GM19438 (cell line): ENCODE data around the gene TSHZ2.
"Not testable (repeated sequence)": the region's sequence is repeated elsewhere in the genome, so short reads cannot be mapped to it uniquely, and the experiment has no call there.

Experiments
- ATAC-seq: cut with Tn5 transposase; IDR thresholded peaks from one replicate; pipeline ENCODE4 v1.9.1; 2021; ENCODE audit warnings: low read depth; ENCODE audit not compliant: unreplicated experiment

The TSHZ2 gene

GRCh38 chr20:53296025-53296424 lies 323.9 kb downstream of the TSHZ2 start:
- no peak for ATAC-seq

- no peak for ATAC-seq
Measured at GRCh38 chr20:53296451-53297153, 324.4 kb downstream of the TSHZ2 start.

- ATAC-seq = no peak
Measured at GRCh38 chr20:53297154-53297529, 325.0 kb downstream of the TSHZ2 start.

- ATAC-seq = no peak
Measured at GRCh38 chr20:53298260-53298659, 326.1 kb downstream of the TSHZ2 start.

- ATAC-seq = no peak
Measured at GRCh38 chr20:53298911-53299310, 326.8 kb downstream of the TSHZ2 start.

- no peak for ATAC-seq
Measured at GRCh38 chr20:53299831-53300230, 327.7 kb downstream of the TSHZ2 start.

GRCh38 chr20:53301869-53302268 lies 329.7 kb downstream of the TSHZ2 start:
- no peak for ATAC-seq

GRCh38 chr20:53302695-53303412 lies 330.7 kb downstream of the TSHZ2 start:
- no peak for ATAC-seq

GRCh38 chr20:53303413-53303760 lies 331.2 kb downstream of the TSHZ2 start:
- ATAC-seq = no peak

- no peak for ATAC-seq
Measured at GRCh38 chr20:53304146-53304545, 332.0 kb downstream of the TSHZ2 start.

GRCh38 chr20:53306192-53306805 lies 334.1 kb downstream of the TSHZ2 start:
- ATAC-seq = no peak

- ATAC-seq = no peak
Measured at GRCh38 chr20:53307964-53308597, 335.9 kb downstream of the TSHZ2 start.

- no peak for ATAC-seq
Measured at GRCh38 chr20:53309515-53309914, 337.4 kb downstream of the TSHZ2 start.

- no peak for ATAC-seq
Measured at GRCh38 chr20:53312957-53313356, 340.8 kb downstream of the TSHZ2 start.

- no peak for ATAC-seq
Measured at GRCh38 chr20:53316206-53316937, 344.2 kb downstream of the TSHZ2 start.

- ATAC-seq = no peak
Measured at GRCh38 chr20:53319200-53319599, 347.0 kb downstream of the TSHZ2 start.

GRCh38 chr20:53319716-53320115 lies 347.6 kb downstream of the TSHZ2 start:
- no peak for ATAC-seq

- ATAC-seq = no peak
Measured at GRCh38 chr20:53320701-53321100, 348.5 kb downstream of the TSHZ2 start.

- ATAC-seq = no peak
Measured at GRCh38 chr20:53321596-53321995, 349.4 kb downstream of the TSHZ2 start.

- ATAC-seq = no peak
Measured at GRCh38 chr20:53322651-53323050, 350.5 kb downstream of the TSHZ2 start.

- not testable (repeated sequence) for ATAC-seq
Measured at GRCh38 chr20:53323460-53323859, 351.3 kb downstream of the TSHZ2 start.
